Hematopoietic multipotent progenitor cell treated with erythropoietin and hydrocortisone succinate and interleukin-3 and kit ligand, for 17 days (in vitro differentiated cells): ENCODE results near the gene CHST2.

Source experiments
- DNase-seq: peaks from one replicate; pipeline ENCODE4 v3.0.0-alpha.2; 2015; ENCODE audit warnings: low spot score

The CHST2 gene

DNA sequence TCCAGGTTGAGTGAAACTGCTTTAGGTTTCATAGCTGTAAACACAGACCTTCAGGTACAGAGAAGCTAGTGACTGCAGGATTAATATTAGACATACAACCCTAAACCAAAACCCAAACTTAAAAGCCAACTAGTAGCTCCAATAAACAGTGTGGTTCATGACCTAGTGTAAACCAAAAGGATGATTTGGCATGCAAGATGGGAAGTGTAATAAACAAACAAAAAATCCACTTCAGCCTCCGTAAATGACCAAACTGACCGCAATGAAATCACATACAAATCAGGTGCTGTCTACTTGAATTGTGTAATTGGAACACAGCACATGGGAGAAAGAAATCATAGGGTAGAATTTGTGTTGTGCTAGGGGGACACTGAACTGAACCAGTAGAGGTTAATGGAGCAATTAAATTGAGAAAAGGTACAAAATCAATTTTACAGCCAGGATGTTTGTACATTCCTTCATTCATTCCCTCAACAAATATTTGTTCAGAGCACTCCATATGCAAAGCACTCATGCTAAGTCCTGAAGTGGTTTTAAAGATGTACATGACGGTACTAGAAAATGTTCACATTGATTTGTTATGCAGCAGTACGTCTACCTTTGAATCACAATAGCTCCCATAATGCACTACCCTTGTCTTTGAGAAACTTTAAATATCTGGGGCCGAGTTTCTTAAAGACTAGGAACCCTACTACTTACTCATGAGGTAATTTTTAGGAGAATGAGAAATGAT lies 21.4 kb upstream of the CHST2 start:
- no peak for DNase-seq

DNA sequence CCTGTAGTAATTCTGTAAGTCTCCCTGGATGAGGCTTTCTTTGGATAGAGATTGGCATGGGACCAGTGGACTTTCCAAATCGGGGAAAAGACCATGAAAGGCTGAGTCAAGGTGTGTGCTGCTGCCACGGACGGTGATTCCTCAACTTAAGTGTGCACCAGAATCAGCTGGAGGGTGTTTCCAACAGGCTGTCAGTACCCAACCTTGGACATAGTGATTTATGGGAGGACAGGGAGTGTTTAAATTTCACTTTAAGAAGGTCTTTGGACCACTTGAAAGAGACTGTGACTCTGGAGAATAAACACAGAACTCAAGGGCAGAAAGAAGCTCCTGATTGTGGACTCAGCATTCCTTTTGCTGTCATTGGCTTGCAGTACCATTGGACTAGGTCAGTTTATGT lies 20.4 kb upstream of the CHST2 start:
- DNase-seq: no peak

DNA sequence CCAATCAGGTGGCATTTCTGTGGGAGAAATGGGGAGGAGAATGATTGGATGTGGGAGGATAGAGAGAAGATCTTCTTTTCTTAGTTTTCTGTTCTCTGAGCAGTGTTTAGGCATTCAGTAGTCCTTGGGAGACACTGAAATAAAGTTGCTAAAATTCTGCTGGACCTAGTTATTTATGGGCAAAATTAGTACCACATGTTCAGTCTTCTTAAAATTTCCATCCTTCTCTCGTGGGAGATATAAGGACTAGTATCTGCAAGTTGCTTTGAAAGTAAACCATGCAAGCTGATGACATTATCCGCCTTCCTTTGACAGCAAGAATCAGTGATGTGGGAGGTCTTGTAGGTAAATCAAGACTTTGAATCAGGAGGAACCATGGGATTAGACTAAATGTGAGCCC lies 19.9 kb upstream of the CHST2 start:
- DNase-seq: no peak

DNA sequence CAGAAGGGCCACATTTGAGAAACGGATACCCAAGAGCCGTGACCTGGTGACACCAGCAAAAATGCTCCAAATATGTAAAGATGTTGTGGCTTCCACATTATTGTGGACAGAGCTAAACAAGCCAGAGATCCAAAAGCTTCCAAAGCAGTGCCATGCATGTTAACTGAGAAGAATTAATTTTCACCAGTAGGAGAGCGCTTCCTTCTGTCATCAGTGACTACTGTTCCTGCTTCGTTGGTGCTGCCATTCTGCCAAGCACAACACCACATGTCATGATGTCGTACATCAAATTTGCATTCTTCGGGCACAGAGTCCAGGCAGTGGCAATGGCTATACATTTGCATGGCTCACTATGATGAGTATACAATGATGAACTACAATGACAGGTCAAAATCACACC lies 19.1 kb upstream of the CHST2 start:
- DNase-seq: no peak

DNA sequence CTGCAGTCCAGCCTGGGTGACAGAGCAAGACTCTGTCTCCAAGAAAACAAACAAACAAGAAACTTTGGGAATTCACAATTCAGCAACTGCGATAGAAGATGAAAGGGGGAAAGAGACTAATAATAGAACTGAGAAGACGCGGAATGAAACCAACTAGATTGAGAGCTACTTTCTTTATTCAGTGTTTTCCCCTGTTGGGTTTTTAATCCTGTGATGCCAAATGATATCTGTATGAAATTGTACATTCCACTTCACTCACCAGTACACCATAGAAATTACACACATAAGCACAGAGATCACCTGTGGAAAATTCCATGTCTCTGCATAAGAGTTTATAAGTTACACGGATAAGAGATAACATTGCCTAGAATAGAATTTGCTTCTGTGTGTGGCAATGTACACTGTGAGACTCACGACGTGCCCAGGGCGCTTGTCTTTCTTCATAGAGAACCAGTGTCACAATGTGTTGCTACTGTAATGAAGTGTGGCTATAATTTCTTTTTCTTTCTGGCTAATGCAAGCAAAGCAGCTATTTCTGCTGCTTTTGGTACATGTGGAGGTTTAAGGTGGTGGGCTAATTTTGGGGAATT lies 17.7 kb upstream of the CHST2 start:
- DNase-seq: no peak

DNA sequence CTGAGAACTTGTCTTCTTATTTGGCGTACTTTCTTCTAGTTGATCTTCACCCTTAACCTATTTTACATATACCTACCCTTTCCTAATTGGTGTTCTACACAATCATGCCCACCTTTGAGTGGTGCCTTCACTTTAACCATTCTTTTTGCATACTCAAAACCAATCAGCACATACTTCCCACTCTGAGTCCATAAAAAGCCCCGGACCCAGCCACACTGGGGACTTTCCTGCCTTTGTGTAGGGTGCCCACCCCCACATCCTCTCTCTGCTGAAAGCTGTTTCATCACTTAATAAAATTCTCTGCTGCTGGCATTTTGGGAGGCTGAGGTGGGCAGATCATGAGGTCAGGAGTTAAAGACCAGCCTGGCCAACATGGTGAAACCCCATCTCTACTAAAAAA lies 15.9 kb upstream of the CHST2 start:
- no peak for DNase-seq

DNA sequence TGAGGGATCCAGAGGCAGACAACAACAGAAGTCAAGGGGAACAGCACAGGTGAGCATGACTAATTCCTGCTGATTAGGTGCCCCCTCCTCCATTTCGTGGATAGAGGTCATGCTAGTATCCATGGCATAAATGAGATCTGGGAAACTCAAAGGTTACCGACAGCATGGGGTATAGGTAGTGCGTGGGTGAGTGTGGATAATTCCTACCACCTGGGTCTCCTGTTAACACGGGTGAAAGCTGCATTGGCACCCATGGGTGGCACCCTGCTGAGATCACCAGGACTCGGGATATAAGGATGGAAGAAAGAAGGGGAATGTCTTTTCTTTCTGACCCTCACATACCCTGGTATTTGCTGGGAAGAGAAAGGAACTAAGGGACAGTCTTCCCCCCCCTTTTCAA lies 14.4 kb upstream of the CHST2 start:
- no peak for DNase-seq

DNA sequence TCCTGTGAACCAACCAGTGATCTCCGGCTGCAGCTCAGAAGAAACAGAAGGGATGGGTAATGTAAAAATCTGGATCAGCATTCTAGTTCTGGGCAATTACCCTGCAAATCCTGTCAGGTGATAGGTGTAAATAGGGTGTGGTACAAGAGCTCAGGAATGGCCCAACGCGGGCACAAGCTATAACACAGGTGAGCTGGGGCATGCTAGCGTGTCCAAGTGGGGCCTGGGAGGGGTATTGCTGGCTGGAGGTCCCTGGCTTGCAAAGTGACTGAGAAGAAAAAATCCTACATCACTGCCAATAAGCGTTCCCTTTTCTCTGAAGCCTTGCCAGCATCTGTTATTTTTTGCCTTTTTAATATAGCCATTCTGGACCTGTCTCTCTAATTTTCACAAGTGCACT lies 9.7 kb upstream of the CHST2 start:
- DNase-seq: no peak

DNA sequence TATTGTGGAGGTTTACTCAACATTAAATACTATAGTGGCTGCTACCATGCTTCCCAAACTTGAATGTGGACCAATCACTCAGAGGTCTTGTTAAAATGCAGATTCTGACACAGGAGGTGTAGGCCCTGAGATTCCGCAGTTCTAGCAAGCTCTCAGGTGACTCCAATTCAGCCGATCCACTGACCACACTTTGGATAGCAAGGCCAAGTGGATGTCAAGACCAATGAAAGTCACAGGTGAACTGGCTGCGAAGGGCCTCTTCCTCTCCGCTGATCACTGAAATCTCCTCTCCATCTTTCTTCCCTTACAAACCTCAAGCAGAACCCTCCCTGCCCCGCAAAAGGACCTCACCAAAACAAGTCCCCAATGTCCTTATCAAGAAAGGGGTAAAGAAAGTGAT lies 9.2 kb upstream of the CHST2 start:
- DNase-seq: no peak

DNA sequence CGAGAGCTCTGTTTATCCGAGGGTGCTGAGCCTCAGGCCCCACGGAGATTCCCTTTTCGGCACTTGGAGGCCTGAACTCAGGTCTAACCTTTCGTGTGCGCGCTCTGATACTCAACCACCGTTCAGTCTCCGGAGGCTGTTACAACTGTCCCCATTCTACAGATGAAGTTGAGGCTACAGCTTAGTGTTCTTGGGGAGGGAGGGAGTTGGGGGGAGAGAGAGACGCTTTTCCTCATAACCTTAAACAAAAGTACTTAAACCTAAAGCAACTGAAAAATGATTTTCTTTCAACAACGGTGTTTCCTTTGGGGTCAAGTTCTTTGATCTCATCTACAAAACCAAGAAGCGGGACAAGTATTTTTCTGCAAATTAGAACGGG lies 952 bp upstream of the CHST2 start:
- DNase-seq: peak; percentile 60

DNA sequence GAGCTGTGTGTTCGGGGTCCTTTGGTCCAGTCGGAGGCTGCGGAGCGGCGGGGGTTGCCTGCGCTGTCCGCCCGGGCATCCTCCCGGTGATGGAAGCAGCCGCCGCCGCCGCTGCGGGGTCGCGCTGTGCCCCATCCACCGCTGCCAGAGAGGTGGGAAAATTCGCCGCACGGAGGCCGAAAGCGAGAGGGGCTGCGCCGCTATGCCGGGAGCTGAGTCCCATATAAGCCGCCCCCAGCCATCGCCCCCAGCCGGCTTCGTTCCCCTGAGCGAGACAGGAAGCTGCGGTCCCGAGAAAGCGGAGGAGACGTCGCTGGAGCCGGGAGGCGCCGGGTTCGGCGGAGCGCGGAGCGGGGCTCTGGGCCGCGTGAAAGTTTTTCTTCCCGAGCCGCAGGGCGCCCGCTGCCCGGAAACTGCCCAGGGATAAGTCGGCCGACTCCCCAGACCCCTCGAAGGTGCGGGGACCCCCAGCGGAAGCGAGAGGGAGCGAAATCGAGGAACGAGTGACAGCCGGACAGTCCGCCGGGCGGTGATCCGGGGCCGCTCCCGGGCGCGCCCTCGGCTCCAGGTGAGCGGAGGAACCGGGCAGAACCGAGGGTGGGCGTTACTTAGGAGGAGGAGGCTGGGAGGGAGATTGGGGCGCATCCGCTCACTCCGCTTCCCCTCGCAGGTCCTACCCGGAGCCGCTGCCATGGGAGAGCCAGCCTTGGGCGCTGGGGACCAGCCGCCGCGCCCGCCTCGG lies 574 bp downstream of the CHST2 start:
- peak; percentile 51 for DNase-seq

DNA sequence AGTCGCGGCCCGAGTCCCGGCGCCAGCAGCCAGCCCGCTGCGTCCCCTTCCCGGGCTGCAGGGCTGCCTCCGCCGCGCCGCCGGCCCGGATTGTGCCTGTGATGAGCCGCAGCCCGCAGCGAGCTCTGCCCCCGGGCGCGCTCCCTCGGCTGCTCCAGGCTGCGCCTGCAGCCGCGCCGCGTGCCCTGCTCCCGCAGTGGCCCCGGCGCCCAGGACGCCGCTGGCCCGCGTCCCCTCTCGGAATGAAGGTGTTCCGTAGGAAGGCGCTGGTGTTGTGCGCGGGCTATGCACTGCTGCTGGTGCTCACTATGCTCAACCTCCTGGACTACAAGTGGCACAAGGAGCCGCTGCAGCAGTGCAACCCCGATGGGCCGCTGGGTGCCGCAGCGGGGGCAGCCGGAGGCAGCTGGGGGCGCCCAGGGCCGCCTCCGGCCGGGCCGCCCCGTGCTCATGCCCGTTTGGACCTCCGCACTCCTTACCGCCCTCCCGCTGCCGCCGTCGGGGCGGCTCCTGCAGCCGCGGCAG lies 1.2 kb downstream of the CHST2 start:
- DNase-seq: peak; percentile 52

DNA sequence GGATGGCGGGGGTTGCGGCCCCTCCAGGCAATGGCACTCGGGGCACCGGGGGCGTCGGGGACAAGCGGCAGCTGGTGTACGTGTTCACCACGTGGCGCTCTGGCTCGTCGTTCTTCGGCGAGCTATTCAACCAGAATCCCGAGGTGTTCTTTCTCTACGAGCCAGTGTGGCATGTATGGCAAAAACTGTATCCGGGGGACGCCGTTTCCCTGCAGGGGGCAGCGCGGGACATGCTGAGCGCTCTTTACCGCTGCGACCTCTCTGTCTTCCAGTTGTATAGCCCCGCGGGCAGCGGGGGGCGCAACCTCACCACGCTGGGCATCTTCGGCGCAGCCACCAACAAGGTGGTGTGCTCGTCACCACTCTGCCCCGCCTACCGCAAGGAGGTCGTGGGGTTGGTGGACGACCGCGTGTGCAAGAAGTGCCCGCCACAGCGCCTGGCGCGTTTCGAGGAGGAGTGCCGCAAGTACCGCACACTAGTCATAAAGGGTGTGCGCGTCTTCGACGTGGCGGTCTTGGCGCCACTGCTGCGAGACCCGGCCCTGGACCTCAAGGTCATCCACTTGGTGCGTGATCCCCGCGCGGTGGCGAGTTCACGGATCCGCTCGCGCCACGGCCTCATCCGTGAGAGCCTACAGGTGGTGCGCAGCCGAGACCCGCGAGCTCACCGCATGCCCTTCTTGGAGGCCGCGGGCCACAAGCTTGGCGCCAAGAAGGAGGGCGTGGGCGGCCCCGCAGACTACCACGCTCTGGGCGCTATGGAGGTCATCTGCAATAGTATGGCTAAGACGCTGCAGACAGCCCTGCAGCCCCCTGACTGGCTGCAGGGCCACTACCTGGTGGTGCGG lies 1.9 kb downstream of the CHST2 start:
- peak; percentile 78 for DNase-seq

DNA sequence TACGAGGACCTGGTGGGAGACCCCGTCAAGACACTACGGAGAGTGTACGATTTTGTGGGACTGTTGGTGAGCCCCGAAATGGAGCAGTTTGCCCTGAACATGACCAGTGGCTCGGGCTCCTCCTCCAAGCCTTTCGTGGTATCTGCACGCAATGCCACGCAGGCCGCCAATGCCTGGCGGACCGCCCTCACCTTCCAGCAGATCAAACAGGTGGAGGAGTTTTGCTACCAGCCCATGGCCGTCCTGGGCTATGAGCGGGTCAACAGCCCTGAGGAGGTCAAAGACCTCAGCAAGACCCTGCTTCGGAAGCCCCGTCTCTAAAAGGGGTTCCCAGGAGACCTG lies 2.5 kb downstream of the CHST2 start:
- DNase-seq: peak; percentile 17

DNA sequence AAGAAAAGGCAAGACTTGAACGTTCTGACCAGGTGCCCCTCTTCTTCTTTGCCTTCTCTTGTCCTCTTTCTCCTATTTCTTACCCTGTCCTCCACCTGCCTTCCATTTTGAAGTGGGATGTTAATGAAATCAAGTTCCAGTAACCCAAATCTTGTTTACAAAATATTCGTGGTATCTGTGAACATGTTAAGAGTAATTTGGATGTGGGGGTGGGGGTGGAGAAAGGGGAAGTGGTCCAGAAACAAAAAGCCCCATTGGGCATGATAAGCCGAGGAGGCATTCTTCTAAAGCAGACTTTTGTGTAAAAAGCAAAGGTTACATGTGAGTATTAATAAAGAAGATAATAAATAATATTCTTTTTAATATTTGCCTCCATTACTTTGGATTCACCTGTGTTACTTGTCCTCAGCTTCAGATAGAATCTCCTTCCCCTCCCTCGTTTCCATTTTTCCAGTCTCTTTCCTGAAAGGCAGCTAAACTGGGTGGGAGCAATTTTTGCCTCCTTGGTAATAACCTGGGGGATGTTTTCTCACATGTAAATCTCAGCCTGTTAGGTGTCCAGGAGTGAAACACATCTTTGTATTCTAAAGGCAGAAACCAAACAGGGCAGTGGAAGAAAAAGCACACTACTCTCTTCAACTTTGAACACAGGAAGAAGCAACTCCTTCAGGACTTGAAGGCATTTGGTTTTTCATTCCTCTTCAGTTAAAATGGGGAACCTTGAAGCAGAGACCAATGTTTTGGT lies 3.2 kb downstream of the CHST2 start:
- DNase-seq: no peak

DNA sequence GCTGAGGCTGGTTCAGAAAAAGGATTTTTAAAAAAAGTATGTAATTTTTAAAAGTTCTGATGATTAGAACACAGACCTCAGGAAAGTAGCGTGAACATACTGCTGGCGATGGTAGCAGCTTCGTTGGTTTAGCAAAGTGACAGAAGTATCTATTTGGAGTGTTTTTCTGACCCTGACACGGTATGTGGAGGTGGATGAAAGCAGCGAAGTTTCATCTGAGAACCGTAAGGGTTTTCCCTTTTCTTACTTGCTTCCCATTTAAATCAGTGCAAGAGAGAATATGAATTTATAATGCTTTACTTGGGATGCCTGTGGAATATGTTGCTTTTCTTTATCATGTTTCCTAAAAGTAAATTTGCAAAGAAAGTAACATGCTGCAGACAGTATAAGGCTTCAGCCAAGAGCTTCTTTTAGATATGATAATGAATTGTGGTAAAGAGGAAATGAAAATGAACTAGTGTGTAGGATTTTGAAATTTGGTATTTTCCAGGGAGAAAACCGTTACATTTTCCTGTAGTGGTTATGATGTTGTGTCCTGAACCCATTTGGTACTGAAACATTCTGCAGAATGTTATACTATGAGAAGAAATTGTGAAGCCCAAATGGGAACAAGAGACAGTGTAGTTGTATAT lies 3.9 kb downstream of the CHST2 start:
- peak; percentile 46 for DNase-seq

DNA sequence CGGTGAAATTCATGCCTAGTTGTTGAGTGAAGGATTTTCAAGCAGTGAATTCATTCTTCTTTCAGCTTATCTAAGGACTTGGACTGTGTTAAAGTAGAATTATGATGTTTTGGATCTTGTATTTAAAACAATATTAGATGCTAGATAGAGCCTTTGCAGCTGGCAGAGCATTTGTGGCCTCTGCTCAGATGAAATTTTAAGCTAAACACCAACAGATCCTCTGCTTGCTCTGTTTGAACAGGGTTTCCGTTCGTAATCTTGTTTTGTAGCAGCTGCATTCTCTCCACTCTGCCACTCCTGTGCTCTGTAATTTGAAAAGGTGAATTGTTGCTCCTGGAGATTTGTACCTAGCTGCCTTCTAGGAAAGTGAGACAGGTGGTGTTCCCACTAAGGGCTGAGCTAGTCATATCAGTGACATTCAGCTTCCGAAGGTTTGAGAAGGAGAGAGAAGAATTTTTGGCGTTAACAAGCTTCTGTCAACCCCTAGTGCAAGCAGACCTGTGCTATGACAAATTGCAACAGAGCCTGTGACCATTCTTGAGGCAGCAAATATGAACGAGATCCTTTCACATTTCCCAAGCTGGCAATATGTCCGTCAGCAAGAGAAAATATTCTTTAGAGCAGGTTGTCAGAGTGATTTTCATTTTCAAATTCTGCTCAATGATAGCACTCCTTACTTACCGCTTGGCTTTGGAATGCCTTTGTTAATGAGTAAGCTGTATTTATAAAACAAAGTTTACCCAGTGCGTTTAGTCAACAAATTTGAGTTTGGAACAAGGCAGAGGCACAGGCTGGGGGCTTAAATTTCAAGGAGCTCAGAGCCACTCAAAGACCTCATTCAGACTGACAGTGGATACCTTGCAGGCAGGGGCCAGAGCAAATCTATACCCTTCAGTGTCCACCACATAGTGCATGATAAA lies 5.3 kb downstream of the CHST2 start:
- DNase-seq: peak; percentile 30

DNA sequence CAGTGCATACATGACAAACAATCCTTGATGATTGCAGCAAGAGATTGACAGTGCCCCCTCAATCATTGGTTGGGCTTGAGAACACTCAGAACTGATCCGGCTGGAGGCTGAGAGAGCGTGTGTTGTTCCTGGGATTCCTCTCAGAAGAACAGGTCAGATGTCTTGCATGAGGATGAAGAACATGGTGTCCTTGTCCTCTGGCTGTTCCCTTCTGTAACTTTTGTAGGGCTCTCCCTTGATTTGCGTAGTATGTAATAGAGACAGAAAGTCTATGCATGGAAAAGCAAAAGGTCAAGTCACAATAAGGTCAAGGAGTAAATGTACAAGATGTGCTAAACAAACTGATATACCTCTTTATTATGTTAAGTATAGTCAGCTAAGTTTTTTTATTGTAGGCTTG lies 8.2 kb downstream of the CHST2 start:
- DNase-seq: no peak

DNA sequence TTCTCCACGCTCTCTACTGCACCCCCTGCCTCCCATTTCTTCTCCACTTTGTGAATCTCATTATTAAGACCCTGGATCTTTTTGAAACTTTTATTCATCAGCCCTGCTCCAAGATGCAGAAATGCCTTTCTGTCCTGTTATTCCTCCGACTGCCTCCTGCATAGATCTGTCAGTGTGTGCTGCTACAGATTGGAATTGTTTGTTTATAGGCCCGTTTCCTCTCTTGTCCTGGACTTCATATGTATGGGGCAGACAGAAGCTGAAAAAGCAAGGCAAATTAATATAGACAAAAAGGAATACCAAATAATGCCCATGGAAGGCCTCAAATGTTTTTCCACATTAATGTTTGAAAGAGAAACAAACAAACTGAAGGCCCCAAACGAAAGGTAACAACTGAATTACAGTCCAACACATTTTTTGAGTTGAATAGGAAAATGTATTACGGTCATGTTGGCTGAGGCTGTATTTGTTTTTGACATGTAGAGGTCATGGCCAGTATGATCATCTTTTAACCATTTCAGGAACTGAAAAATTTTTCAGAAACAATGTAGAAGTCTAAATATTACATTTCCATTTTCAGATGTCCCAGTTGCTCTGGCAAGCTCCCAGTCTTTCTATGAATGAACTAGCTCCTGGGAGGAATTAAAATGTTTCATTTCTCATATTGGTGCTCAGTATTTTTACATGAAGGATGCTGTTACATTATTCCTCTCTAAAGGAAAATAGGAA lies 8.8 kb downstream of the CHST2 start:
- DNase-seq: no peak
